H1 (cell line): ENCODE data around the gene PDE4DIP. TPM values are rescaled to one million over a fixed set of nuclear protein-coding genes. Genes with fewer than 3 reads are reported as not detected.
"Not testable (repeated sequence)": the region's sequence is repeated elsewhere in the genome, so short reads cannot be mapped to it uniquely, and the experiment has no call there.

ENCODE experiments used
- CTCF ChIA-PET: fragments of 300-600 bp; sonication (Branson Sonifier 250); formaldehyde crosslinking; loops from one replicate; lab custom pipeline; 2021; ENCODE audit not compliant: partially characterized antibody; lab: Charles Lee
- POLR2A ChIA-PET: fragments of 300-600 bp; sonication (Branson Sonifier 250); formaldehyde crosslinking; loops from one replicate; lab custom pipeline; 2021; ENCODE audit warnings: inconsistent platforms; ENCODE audit not compliant: partially characterized antibody; lab: Charles Lee
- DNase-seq, 2 experiments: peaks; one replicate each; pipeline versions ENCODE4 v3.0.0 to v3.0.0-alpha.2; 2010 to 2022; ENCODE audit warnings: low spot score in 2 of 2, low read depth in 1 of 2, mixed read lengths in 1 of 2
- FAIRE-seq: peaks from 2 replicates; lab custom pipeline; 2011; peaks lifted over from hg19 to GRCh38; lab: Jason Lieb, UNC
- H2AFZ ChIP-seq: 2 replicates; pipeline ENCODE4 v1.8.1; 2012; ENCODE audit warnings: low read length, inconsistent platforms
- H2AK5ac ChIP-seq: 2 replicates; pipeline ENCODE4 v1.6.1; 2013; ENCODE audit warnings: low read depth, low read length
- H2BK120ac ChIP-seq: replicated peaks from 2 replicates; pipeline ENCODE3; 2013; ENCODE audit warnings: low read depth, low read length, inconsistent platforms
- H2BK12ac ChIP-seq: 2 replicates; pipeline ENCODE4 v1.6.1; 2013; ENCODE audit warnings: low read depth, low read length
- H2BK15ac ChIP-seq: 2 replicates; pipeline ENCODE4 v1.6.1; 2013; ENCODE audit warnings: low read length
- H2BK20ac ChIP-seq: 2 replicates; pipeline ENCODE4 v1.6.1; 2013; ENCODE audit warnings: low read length
- H2BK5ac ChIP-seq: 2 replicates; pipeline ENCODE4 v1.6.1; 2013; ENCODE audit warnings: low read depth, low read length
- H3K14ac ChIP-seq: 2 replicates; pipeline ENCODE4 v1.6.1; 2013; ENCODE audit warnings: inconsistent platforms; ENCODE audit not compliant: insufficient read length
- H3K18ac ChIP-seq: 2 replicates; pipeline ENCODE4 v1.6.1; 2013; ENCODE audit warnings: low read length; ENCODE audit errors: extremely low read depth
- H3K23ac ChIP-seq: 2 replicates; pipeline ENCODE4 v1.6.1; 2013; ENCODE audit warnings: inconsistent platforms; ENCODE audit not compliant: insufficient read length
- H3K23me2 ChIP-seq: 2 replicates; pipeline ENCODE4 v1.6.1; 2013; ENCODE audit warnings: low read depth, low read length
- H3K27ac ChIP-seq: 2 replicates; pipeline ENCODE4 v1.6.1; 2011; ENCODE audit warnings: low read depth, low read length, inconsistent platforms
- H3K27me3 ChIP-seq, 4 experiments: replicated peaks in 1 of 4; 1 replicate in 1 of 4; 2 replicates in 3 of 4; pipeline versions ENCODE4 v1.6.1 to v1.8.1; 2011 to 2013; ENCODE audit warnings: low read length in 3 of 4, mild to moderate bottlenecking in 3 of 4, inconsistent platforms in 2 of 4, mixed read lengths in 2 of 4, moderate library complexity in 1 of 4; ENCODE audit not compliant: control insufficient read depth in 3 of 4, insufficient read depth in 3 of 4; ENCODE audit errors: extremely low read depth in 1 of 4
- H3K36me3 ChIP-seq, 4 experiments: 2 replicates each; pipeline versions ENCODE4 v1.6.1 to v1.8.1; 2011 to 2013; ENCODE audit warnings: mild to moderate bottlenecking in 4 of 4, low read length in 3 of 4, moderate library complexity in 2 of 4, control low read depth in 1 of 4, inconsistent platforms in 1 of 4; ENCODE audit not compliant: insufficient read depth in 4 of 4, control insufficient read depth in 2 of 4
- H3K4ac ChIP-seq: replicated peaks from 2 replicates; pipeline ENCODE3; 2013; ENCODE audit warnings: low read length, low read depth, mixed read lengths, inconsistent platforms; ENCODE audit not compliant: insufficient read length
- H3K4me1 ChIP-seq, 4 experiments: replicated peaks in 1 of 4; 1 replicate in 1 of 4; 2 replicates in 3 of 4; pipeline versions ENCODE4 v1.6.1 to v1.8.1; 2011 to 2013; ENCODE audit warnings: low read length in 3 of 4, inconsistent platforms in 2 of 4, mixed read lengths in 1 of 4; ENCODE audit not compliant: insufficient read depth in 4 of 4, control insufficient read depth in 3 of 4
- H3K4me2 ChIP-seq, 2 experiments: 2 replicates each; pipeline versions ENCODE4 v1.6.1 to v1.8.1; 2011 to 2013; ENCODE audit warnings: low read depth in 2 of 2, low read length in 2 of 2, control low read depth in 1 of 2, inconsistent platforms in 1 of 2, mild to moderate bottlenecking in 1 of 2; ENCODE audit not compliant: insufficient read depth in 1 of 2
- H3K4me3 ChIP-seq, 4 experiments: fragments of 200-600, 300-600 bp in 1 of 4; sonication (generic), shearing (Covaris generic), sonication (Bioruptor Twin) in 1 of 4; 2 replicates each; pipeline versions ENCODE4 v1.5.1 to v1.8.1; 2011 to 2016; ENCODE audit warnings: low read length in 4 of 4, low read depth in 3 of 4, control low read depth in 2 of 4, inconsistent platforms in 2 of 4, mild to moderate bottlenecking in 2 of 4, mixed read lengths in 1 of 4, moderate library complexity in 1 of 4; ENCODE audit not compliant: insufficient read depth in 2 of 4; ENCODE audit errors: extremely low read depth in 1 of 4
- H3K56ac ChIP-seq: replicated peaks from 2 replicates; pipeline ENCODE3; 2013; ENCODE audit warnings: low read depth, mild to moderate bottlenecking, mixed read lengths, low read length, inconsistent platforms; ENCODE audit not compliant: insufficient read length
- H3K79me1 ChIP-seq: 2 replicates; pipeline ENCODE4 v1.6.1; 2013; ENCODE audit warnings: low read depth, low read length, control low read depth
- H3K79me2 ChIP-seq, 2 experiments: 2 replicates each; pipeline versions ENCODE4 v1.6.1 to v1.8.1; 2012 to 2013; ENCODE audit warnings: low read length in 2 of 2, mild to moderate bottlenecking in 2 of 2, inconsistent platforms in 1 of 2; ENCODE audit not compliant: insufficient read depth in 2 of 2, control insufficient read depth in 1 of 2
- H3K9ac ChIP-seq, 4 experiments: replicated peaks in 1 of 4; 1 replicate in 1 of 4; 2 replicates in 3 of 4; pipeline versions ENCODE4 v1.6.1 to v1.8.1; 2011 to 2013; ENCODE audit warnings: low read depth in 3 of 4, low read length in 3 of 4, control low read depth in 2 of 4, mild to moderate bottlenecking in 2 of 4, moderate library complexity in 2 of 4, inconsistent platforms in 1 of 4; ENCODE audit errors: extremely low read depth in 1 of 4
- H3K9me3 ChIP-seq, 2 experiments: 2 replicates each; pipeline versions ENCODE4 v1.6.1 to v1.8.1; 2012 to 2013; ENCODE audit warnings: mild to moderate bottlenecking in 2 of 2, moderate library complexity in 2 of 2, control low read depth in 1 of 2, inconsistent platforms in 1 of 2, low read depth in 1 of 2, low read length in 1 of 2, mixed read lengths in 1 of 2; ENCODE audit not compliant: insufficient read depth in 2 of 2
- H4K20me1 ChIP-seq, 2 experiments: replicated peaks in 1 of 2; 2 replicates each; pipeline versions ENCODE3 to v1.8.1; 2011 to 2013; ENCODE audit warnings: inconsistent platforms in 2 of 2, low read length in 2 of 2, mild to moderate bottlenecking in 1 of 2; ENCODE audit not compliant: insufficient read depth in 2 of 2, control insufficient read depth in 1 of 2
- H4K5ac ChIP-seq: 2 replicates; pipeline ENCODE4 v1.6.1; 2013; ENCODE audit warnings: low read length, low read depth, mixed read lengths, inconsistent platforms; ENCODE audit not compliant: insufficient read length
- H4K8ac ChIP-seq: 2 replicates; pipeline ENCODE4 v1.8.0; 2013; ENCODE audit warnings: mild to moderate bottlenecking, moderate library complexity, low read length, inconsistent platforms; ENCODE audit not compliant: insufficient read depth; ENCODE audit errors: extremely low read depth
- H4K91ac ChIP-seq: replicated peaks from 2 replicates; pipeline ENCODE3; 2013; ENCODE audit warnings: low read length, mixed read lengths, inconsistent platforms; ENCODE audit not compliant: insufficient read length
- WGBS, 2 experiments: shearing (Covaris generic) in 1 of 2; methylation state at CpG; one replicate each; pipeline versions ENCODE4 v1.1.6 to v1.1.7; 2013 to 2015; ENCODE audit warnings: low lambda C conversion rate in 2 of 2, mixed read lengths in 2 of 2, inconsistent platforms in 1 of 2, low coverage in 1 of 2, missing lambda C conversion rate in 1 of 2; ENCODE audit not compliant: insufficient replicate concordance in 2 of 2, insufficient coverage in 1 of 2, insufficient read length in 1 of 2; ENCODE audit errors: extremely low coverage in 1 of 2, missing lambda C conversion rate in 1 of 2; 5-methylcytosine and 5-hydroxymethylcytosine counted together
- polyA plus RNA-seq, 7 experiments: library from polyadenylated mRNA; depleted of rRNA in 3 of 7; stranded (reverse) in 5 of 7; unstranded in 2 of 7; fragments of >200 nt in 5 of 7; fragments of 200-250 nt in 2 of 7; gene quantifications; 1 replicate in 5 of 7; 2 replicates in 1 of 7; 4 replicates in 1 of 7; pipeline versions ENCODE4 v1.2.1 to v1.2.3, GENCODE V29; 2011 to 2013; ENCODE audit warnings: missing spikeins in 2 of 7, mixed read lengths in 2 of 7
- total RNA-seq: library from RNA; stranded (reverse); fragmentation: NEBNext Ultra II Directional; extraction: Animal tissue kit (Norgen Biotek cat#: 25700); gene quantifications from 2 replicates; pipeline ENCODE4 v1.2.1, GENCODE V29; 2021

The PDE4DIP gene
- total and polyA plus RNA-seq, 2 of the 8 experiments (the other 6 are each of a cell fraction or from before 2014, with no cell fraction given) = 8.4 to 40.5 TPM

DNA sequence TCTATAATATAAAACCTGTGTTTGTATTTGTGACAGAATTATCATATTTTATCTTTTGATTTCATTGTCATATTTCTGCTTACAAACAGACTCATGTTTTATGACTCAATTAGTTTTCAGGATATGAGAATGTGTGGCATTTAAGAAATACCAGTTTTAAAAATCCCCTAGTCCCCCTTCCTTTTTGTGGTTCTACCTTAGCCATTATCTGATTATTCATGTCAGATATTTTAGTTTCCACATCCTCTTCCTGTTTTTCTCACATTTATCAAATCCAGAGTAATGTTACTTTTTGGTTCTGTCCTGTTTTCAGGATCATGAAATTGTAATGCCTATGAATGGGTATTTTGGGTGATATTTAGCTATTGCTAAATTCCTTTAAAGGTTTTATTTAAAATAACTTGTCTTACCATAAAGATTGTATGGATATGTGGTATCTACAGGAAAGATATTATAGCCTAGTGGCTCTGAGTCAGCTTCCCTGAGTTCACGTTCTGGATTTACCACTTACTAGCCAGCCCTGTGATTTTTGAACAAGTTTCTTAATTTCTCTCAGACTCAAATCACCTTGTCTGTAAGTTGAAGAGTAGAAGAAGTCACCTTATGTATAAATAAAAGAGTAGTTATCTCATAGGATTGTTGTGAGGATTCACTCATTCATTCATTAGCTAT, 131.8 kb downstream of the PDE4DIP start:
- H3K4me1 ChIP-seq, H3K27ac ChIP-seq, H4K8ac ChIP-seq, H3K23me2 ChIP-seq, H2BK20ac ChIP-seq, H3K9ac ChIP-seq, H3K79me2 ChIP-seq, CTCF ChIA-PET, H3K23ac ChIP-seq, H3K4me3 ChIP-seq, H3K79me1 ChIP-seq, H3K4ac ChIP-seq, H4K5ac ChIP-seq, H3K18ac ChIP-seq, FAIRE-seq, H4K91ac ChIP-seq, H2BK120ac ChIP-seq, DNase-seq, H3K56ac ChIP-seq, H2BK15ac ChIP-seq, H4K20me1 ChIP-seq, H2BK12ac ChIP-seq, H3K4me2 ChIP-seq, H3K27me3 ChIP-seq, POLR2A ChIA-PET, H3K9me3 ChIP-seq, H2AK5ac ChIP-seq, H2AFZ ChIP-seq, H2BK5ac ChIP-seq, H3K14ac ChIP-seq: not testable (repeated sequence)
- peaks cover 4 to 19% (median 13%) of the 10 kb centered on the region in 4 experiments; a peak in 5 of 8 replicates for H3K36me3 ChIP-seq
- 100% methylated on average over 1 of the region's 1 CpG; no CpG with 5 or more reads in 1 of the 2 experiments for WGBS, 2 experiments

- H2BK5ac ChIP-seq, POLR2A ChIA-PET, H4K8ac ChIP-seq, H3K4me3 ChIP-seq, H2BK12ac ChIP-seq, H3K27me3 ChIP-seq, H2BK120ac ChIP-seq, H3K79me1 ChIP-seq, H3K27ac ChIP-seq, H3K4me1 ChIP-seq, H2BK15ac ChIP-seq, H2AK5ac ChIP-seq, H3K79me2 ChIP-seq, H4K5ac ChIP-seq, DNase-seq, H3K18ac ChIP-seq, CTCF ChIA-PET, H3K14ac ChIP-seq, H2AFZ ChIP-seq, H3K56ac ChIP-seq, FAIRE-seq, H3K23ac ChIP-seq, H3K4ac ChIP-seq, H3K9ac ChIP-seq, H3K9me3 ChIP-seq, H3K4me2 ChIP-seq, H4K91ac ChIP-seq, H3K23me2 ChIP-seq, H4K20me1 ChIP-seq, H2BK20ac ChIP-seq: not testable (repeated sequence)
- peaks cover 4 to 27% (median 15%) of the 10 kb centered on the region in 4 experiments; a peak in 7 of 8 replicates for H3K36me3 ChIP-seq
- 94% methylated on average over 1 of the region's 1 CpG; no CpG with 5 or more reads in 1 of the 2 experiments for whole genome bisulfite sequencing, 2 experiments
Measured at GRCh38 chr1:148977785-148978184, 133.6 kb downstream of the PDE4DIP start.
